Adrenal gland (tissue), 12 donors: Measurements from ENCODE around the gene BAG3. TPM values are rescaled to one million over a fixed set of nuclear protein-coding genes. Genes with fewer than 3 reads are reported as not detected.

Source experiments
- DNase-seq, 7 donors: peaks; one replicate each; pipeline ENCODE4 v3.0.0-alpha.2; 2019 to 2020
- H3K27ac ChIP-seq, 5 donors: fragments of 200-600 bp; sonication (generic) in 4 of 5; 1 replicate in 3 of 5; 2 replicates in 2 of 5; pipeline versions ENCODE4 v1.5.1 to v1.8.0; 2016 to 2020; ENCODE audit warnings: mild to moderate bottlenecking in 1 of 5
- H3K27me3 ChIP-seq: fragments of 200-600 bp; 2 replicates; pipeline ENCODE4 v1.8.0; 2021
- H3K36me3 ChIP-seq, 2 donors: fragments of 200-600 bp; replicated peaks in 1 of 2; 1 replicate in 1 of 2; 2 replicates in 1 of 2; pipeline versions ENCODE4 v1.5.1 to v1.8.0; 2018 to 2022
- H3K4me1 ChIP-seq, 2 donors: fragments of 200-600 bp; replicated peaks in 1 of 2; 1 replicate in 1 of 2; 2 replicates in 1 of 2; pipeline versions ENCODE4 v1.5.1 to v1.8.0; 2018 to 2021
- H3K4me3 ChIP-seq, 4 donors: fragments of 200-600 bp; sonication (generic) in 3 of 4; one replicate each; pipeline ENCODE4 v1.5.1; 2016 to 2018
- H3K9me3 ChIP-seq, 3 donors: fragments of 200-600 bp; sonication (generic) in 1 of 3; replicated peaks in 1 of 3; 1 replicate in 2 of 3; 2 replicates in 1 of 3; pipeline versions ENCODE4 v1.5.1 to v1.8.0; 2016 to 2021
- POLR2A ChIP-seq, 2 donors: fragments of 450-650 bp; IDR thresholded peaks; one replicate each; pipeline ENCODE4 v1.6.1; 2017; ENCODE audit warnings: antibody characterized with exemption in 2 of 2, mild to moderate bottlenecking in 2 of 2, moderate library complexity in 1 of 2
- WGBS, 4 donors: extraction: QIAGEN DNeasy Blood & Tissue Kit in 2 of 4; methylation state at CpG; one replicate each; pipeline versions ENCODE4 v1.1.5 to v1.1.7; 2013 to 2017; 5-methylcytosine and 5-hydroxymethylcytosine counted together
- intact Hi-C, 2 donors: fragments of 100-400 bp; cut with DNase I; formaldehyde crosslinking; loops; one replicate each; pipeline versions ENCODE4 v1.14.1 to v1.15.0; 2022 to 2023
- polyA plus RNA-seq, 3 donors: library from polyadenylated mRNA; stranded (reverse); fragments of 200-250 nt in 2 of 3; fragments of 350-450 nt in 1 of 3; fragmentation: Illumina TruSeq in 1 of 3; extraction: RNeasy Lipid Tissue Mini Kit (QIAGEN cat#74804) in 1 of 3; gene quantifications; one replicate each; pipeline ENCODE4 v1.2.3, GENCODE V29; 2013 to 2014
- total RNA-seq, 9 donors: library from RNA; depleted of rRNA in 4 of 9; stranded (reverse); fragments of >200 nt in 4 of 9; fragments of 120-200 nt in 1 of 9; fragmentation: NEBNext Ultra II Directional in 1 of 9; extraction: Animal tissue kit (Norgen Biotek cat#: 25700) in 1 of 9; gene quantifications; one replicate each; pipeline versions ENCODE4 v1.1.0 to v1.2.4, GENCODE V29; 2013 to 2023
- TF ChIP-seq, protein P1 (sequence below), 6 experiments: fragments of 450-650 bp in 4 of 6; fragments of 200-600 bp in 2 of 6; sonication (generic) in 1 of 6; IDR thresholded peaks; 1 replicate in 5 of 6; 2 replicates in 1 of 6; pipeline versions ENCODE4 v1.5.1 to v1.8.0; 2016 to 2021; ENCODE audit warnings: antibody characterized with exemption in 6 of 6, mild to moderate bottlenecking in 2 of 6, moderate library complexity in 1 of 6
- donor health status: healthy with polysubstance abuse.
- donor health status: Bipolar disorder and iron deficiency.
- donor health status: DM: yes; HTN: yes; CAD: no.
- donor health status: DM: no; HTN: no; CAD: no.
- donor health status: DM: no; HTN: no; CAD: no.
- donor health status: DM: yes; HTN: yes; CAD: no.

BAG3 gene
- total and polyA plus RNA-seq, 12 donors = 6.1 to 49.3 (median 30.0) TPM

DNA sequence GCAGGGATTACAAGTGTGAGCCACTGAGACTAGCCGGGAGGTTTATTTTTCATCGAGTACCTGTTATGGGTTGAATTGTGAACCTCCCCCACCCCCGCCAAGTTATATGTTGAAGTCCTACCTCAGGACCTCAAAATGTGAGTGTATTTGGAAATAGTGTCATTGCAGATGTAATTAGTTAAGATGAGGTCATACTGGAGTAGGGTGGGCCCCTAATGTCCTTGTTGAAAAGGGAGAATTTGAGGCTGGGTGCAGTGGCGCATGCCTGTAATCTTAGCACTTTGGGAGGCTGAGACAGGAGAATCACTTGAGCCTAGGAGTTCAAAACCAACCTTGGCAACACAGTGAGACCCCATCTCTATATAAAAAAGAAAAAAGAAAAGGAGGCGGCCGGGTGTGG is 10.8 kb upstream of the BAG3 start:
- WGBS, 4 donors = 84 to 94% (median 90%) methylated on average over 6 of the region's 6 CpGs
- no peak overlapping the region for H3K27ac ChIP-seq
- no peak for DNase-seq
- H3K27me3 ChIP-seq = no peaks in the 10 kb centered on the region
- no peaks in the 10 kb centered on the region for H3K36me3 ChIP-seq
- no peak overlapping the region for H3K4me3 ChIP-seq
- peaks cover 0 to 7% of the 10 kb centered on the region in 2 donors for H3K4me1 ChIP-seq
- intact Hi-C loops = no loop called here
- no peaks in the 10 kb centered on the region for H3K9me3 ChIP-seq
- TF ChIP-seq, protein P1, sequence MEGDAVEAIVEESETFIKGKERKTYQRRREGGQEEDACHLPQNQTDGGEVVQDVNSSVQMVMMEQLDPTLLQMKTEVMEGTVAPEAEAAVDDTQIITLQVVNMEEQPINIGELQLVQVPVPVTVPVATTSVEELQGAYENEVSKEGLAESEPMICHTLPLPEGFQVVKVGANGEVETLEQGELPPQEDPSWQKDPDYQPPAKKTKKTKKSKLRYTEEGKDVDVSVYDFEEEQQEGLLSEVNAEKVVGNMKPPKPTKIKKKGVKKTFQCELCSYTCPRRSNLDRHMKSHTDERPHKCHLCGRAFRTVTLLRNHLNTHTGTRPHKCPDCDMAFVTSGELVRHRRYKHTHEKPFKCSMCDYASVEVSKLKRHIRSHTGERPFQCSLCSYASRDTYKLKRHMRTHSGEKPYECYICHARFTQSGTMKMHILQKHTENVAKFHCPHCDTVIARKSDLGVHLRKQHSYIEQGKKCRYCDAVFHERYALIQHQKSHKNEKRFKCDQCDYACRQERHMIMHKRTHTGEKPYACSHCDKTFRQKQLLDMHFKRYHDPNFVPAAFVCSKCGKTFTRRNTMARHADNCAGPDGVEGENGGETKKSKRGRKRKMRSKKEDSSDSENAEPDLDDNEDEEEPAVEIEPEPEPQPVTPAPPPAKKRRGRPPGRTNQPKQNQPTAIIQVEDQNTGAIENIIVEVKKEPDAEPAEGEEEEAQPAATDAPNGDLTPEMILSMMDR (IDR thresholded peaks at IDR 0.05) = no peak
- no peak for TF ChIP-seq POLR2A (IDR thresholded peaks at IDR 0.05)

DNA sequence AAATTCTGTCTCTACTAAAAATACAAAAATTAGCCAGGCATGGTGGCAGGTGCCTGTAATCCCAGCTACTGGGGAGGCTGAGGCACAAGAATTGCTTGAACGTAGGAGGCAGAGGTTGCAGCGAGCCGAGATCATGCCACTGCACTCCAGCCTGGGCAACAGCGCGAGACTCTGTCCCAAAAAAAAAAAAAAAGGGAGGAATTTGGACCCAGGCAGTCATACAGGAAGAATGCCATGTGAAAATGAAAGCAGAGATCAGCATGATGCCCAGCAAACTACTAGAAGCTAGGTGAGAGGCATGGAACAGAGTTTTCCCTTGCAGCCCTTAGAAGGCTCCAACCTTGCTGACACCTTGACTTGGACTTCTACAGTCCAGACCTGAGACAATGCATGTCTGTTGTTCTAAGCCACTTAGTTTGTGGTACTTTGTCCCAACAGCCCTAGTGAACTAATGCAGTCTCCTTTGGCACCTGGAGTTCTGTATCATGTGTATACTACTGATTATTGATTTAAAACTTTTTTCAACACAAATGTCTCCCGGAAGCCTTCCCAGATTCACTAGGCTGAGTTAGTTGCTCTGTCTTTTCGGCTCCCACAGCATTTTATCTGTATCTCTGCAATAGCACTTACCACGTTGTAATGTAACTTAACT is 10.2 kb upstream of the BAG3 start:
- Histone ChIP-seq H3K9me3 (no peaks in the 10 kb centered on the region), H3K27ac (no peak overlapping the region), H3K4me1 (peaks cover 0 to 7% of the 10 kb centered on the region in 2 donors), H3K36me3 (no peaks in the 10 kb centered on the region), H3K27me3 (no peaks in the 10 kb centered on the region), H3K4me3 (no peak overlapping the region)
- no peak for DNase-seq
- intact Hi-C loops = no loop called here
- 83 to 89% (median 87%) methylated on average over 8 of the region's 8 CpGs for WGBS, 4 donors
- TF ChIP-seq POLR2A (IDR thresholded peaks at IDR 0.05) = no peak
- TF ChIP-seq, protein P1 (IDR thresholded peaks at IDR 0.05) = no peak

DNA sequence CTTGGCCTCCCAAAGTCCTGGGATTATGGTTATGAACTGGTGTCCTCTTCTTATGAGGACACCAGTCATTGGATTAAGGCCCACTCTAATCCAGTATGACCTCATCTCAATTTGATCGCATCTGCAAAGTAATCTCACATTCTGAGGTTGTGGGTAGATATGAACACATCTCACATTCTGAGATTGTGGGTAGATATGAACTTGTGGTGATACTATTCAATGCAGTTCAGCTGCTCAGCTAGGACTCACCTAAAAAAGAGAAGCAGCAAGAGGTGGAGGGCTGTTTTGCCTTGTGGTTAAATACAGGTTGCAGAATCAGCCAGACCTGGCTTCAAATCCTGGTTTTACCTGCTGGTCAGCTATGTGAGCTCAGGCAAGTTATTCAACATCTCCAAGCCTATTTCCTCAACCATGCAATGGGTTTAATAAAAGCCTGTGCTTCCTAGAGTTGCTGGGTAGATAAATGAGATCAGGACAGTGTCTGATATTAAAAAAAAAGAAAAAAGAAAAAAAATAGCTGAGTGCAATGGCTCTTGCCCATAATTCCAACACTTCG is 8.5 kb upstream of the BAG3 start:
- Histone ChIP-seq H3K9me3 (no peaks in the 10 kb centered on the region), H3K27me3 (no peaks in the 10 kb centered on the region), H3K36me3 (no peaks in the 10 kb centered on the region), H3K27ac (no peak overlapping the region), H3K4me1 (peaks cover 0 to 7% of the 10 kb centered on the region in 2 donors), H3K4me3 (no peak overlapping the region)
- TF ChIP-seq, protein P1 (IDR thresholded peaks at IDR 0.05) = no peak
- TF ChIP-seq POLR2A (IDR thresholded peaks at IDR 0.05) = no peak
- WGBS, 4 donors = 87 to 100% (median 92%) methylated on average over 2 of the region's 2 CpGs
- no peak for DNase-seq
- intact Hi-C loops = no loop called here

DNA sequence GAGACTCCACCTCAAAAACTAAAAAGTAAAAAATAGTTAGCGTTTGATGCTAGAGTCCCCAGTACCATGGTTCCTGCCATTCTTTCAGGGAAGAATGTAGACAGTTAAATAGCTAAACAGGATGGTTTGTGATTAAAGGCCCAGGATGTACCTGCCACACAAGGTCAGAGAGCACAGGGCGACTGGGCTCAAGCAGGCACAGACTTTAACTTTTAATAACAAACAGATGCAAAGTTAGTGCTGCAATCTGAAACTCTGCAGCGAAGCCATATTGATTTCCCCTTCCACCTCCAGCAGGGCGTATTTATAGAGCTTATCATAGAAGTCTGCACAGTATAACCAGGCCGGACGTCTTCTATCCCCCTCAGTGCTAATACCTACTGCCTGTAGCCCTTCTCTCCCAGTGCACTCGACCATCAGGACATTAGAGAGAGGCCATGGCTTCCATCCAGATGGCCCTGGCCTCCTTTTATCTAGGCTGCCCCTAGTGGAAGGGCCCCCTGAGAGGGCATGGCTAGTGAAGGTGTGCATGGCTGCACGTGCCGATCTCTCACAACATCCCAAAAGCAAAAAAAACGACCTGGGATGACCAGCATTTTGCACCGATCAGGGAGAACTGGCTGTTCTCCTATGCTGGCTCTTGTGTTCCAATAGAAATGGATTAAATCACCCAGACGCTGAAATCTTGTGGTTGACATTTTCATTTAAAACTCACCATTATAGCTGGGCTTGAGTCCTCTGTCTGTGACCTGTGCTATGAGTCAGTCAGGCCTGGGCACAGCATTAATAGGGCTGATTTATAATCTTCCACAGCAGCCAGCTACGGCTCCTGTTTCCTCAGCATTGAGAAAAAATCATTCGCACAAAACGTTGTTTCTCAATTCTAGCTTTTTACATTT is 7.6 kb upstream of the BAG3 start:
- intact Hi-C loops = no loop called here

More for the DNA sequence above, 7.6 kb upstream of the BAG3 start:
- H3K9me3 ChIP-seq = no peaks in the 10 kb centered on the region
- no peak overlapping the region for H3K4me3 ChIP-seq
- peak overlapping the region in 4 of 5 donors; percentile 22 to 64 (median 35) for H3K27ac ChIP-seq
- no peaks in the 10 kb centered on the region for H3K36me3 ChIP-seq
- H3K4me1 ChIP-seq = peaks cover 0 to 7% of the 10 kb centered on the region in 2 donors
- TF ChIP-seq POLR2A (IDR thresholded peaks at IDR 0.05) = peak in 1 of 2 donors; percentile 4
- TF ChIP-seq, protein P1 (IDR thresholded peaks at IDR 0.05) = no peak
- DNase-seq = peak in 6 of 7 donors; percentile 44 to 69 (median 60)
- WGBS, 4 donors = 57 to 65% (median 63%) methylated on average over 15 of the region's 15 CpGs
- H3K27me3 ChIP-seq = no peaks in the 10 kb centered on the region
